Measurements from ENCODE around the gene XXYLT1.

DNA sequence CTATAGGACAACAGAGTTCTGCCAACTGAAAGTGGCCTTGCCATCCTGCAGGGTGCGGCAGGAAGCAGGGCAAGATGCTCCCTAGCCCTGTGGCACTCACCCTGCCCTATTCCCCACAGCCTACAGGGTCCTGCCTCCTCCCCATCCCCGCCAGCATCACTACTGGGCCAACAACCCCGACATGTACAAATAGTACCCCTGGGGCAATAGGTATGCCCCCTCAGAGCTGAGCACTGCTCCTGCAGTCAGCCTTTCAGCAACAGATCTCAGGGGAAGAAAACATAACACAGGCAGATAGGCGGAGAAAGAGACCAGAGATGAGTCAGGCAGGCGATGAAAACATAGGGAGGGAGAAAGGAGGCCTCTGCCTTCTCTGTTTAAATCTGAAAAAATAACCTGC lies 74.7 kb downstream of the XXYLT1 start:
- TF ChIP-seq HDAC2 (IDR thresholded peaks at IDR 0.05) (no peak), NRF1 (conservative IDR thresholded peaks at IDR 0.05; ENCODE audit: low read depth, low read length) (no peak), HDGF (IDR thresholded peaks at IDR 0.05) (no peak)
